AG09319 (cell line): ENCODE results near the gene RAB5B.

Experiments
- DNase-seq: peaks from one replicate; pipeline ENCODE4 v3.0.0-alpha.2; 2010; ENCODE audit warnings: low read depth; ENCODE audit errors: extremely low read depth
- CTCF ChIP-seq: IDR thresholded peaks from 2 replicates; pipeline ENCODE4 v1.5.1; 2011; ENCODE audit warnings: low read depth, mild to moderate bottlenecking, inconsistent platforms, low read length, moderate library complexity

The RAB5B gene

GRCh38 chr12:56029666-56030293, 55.9 kb downstream of the RAB5B start:
- TF ChIP-seq CTCF = peak; percentile 85
- DNase-seq = no peak

- no peak for TF ChIP-seq CTCF
Measured at GRCh38 chr12:56031987-56032386, 58.1 kb downstream of the RAB5B start.

GRCh38 chr12:56034586-56035332, 60.9 kb downstream of the RAB5B start:
- DNase-seq = no peak
- TF ChIP-seq CTCF = no peak

More at GRCh38 chr12:56031987-56032386, 58.1 kb downstream of the RAB5B start:
- no peak for DNase-seq

GRCh38 chr12:56037161-56037560, 63.3 kb downstream of the RAB5B start:
- TF ChIP-seq CTCF = no peak
- DNase-seq = no peak

- TF ChIP-seq CTCF = no peak
- no peak for DNase-seq
Measured at GRCh38 chr12:56038022-56038655, 64.3 kb downstream of the RAB5B start.

- DNase-seq = no peak
- no peak for TF ChIP-seq CTCF
Measured at GRCh38 chr12:56040151-56040550, 66.3 kb downstream of the RAB5B start.

- no peak for TF ChIP-seq CTCF
Measured at GRCh38 chr12:56040963-56041551, 67.2 kb downstream of the RAB5B start.

More at GRCh38 chr12:56040963-56041551, 67.2 kb downstream of the RAB5B start:
- DNase-seq = no peak
